ENCODE data around the gene PFKM.
A peak's percentile ranks its signal among the peaks of the same experiment; 100 is the strongest.

The PFKM gene

DNA sequence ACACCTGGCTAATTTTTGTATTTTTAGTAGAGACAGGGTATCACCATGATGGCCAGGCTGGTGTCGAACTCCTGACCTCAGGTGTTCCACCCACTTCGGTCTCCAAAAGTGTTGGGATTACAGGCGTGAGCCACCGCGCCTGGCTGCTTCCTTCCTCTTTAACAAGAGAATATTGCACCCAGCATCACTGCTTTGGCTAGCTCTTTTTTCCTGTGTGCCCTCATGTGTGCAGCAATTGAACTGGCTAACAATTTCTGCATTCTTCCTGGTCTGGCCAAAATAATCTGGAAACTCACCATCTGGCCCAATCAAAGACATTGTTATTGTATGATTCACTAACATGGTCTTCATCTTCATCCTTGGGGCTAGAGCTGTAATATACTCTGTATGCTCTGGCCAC lies 40.9 kb downstream of the PFKM start:
- no peak for DNase-seq

DNA sequence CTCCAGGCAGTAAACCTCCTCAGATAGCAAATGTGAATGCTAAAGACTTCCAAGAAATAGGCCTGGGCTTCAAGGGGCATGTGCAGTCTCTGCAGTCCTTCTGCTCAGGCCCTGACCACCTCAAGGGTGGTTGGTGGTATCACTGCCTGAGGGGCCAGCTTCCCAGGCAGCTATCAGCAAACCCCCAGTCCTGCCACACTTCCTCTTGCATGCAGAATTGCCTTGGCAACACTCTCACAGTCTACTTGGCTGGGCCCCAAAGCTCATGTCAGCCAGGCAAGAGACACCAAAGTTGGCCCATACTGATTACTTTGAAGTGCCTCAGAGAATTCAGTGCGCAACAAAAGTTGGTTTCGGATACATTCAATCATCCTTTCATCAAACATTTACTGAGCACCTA lies 41.6 kb downstream of the PFKM start:
- no peak for DNase-seq

GRCh38 chr12:48163150-48163747 lies 44.1 kb downstream of the PFKM start:
- DNase-seq = no peak

DNA sequence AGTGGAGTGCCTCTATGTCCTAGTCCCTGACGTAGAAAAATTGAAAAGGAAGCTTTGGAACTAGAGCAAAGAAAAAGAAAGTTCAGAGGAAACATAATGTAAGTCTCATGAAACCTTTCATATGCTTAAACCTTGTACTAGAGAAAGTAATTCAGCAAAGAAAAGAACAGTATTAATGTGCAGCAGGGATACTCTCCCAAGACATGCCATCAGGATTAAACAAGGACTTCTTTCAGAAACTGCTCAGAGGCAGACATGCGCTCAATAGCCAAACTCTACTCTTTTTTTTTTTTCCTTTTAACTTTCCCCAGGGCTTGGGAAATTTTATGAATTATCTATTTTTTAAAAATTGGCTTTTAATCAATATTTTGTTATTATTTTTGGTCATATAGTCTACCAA lies 45.3 kb downstream of the PFKM start:
- DNase-seq = no peak

GRCh38 chr12:48165089-48165981 lies 46.2 kb downstream of the PFKM start:
- peak; percentile 32 for DNase-seq

DNA sequence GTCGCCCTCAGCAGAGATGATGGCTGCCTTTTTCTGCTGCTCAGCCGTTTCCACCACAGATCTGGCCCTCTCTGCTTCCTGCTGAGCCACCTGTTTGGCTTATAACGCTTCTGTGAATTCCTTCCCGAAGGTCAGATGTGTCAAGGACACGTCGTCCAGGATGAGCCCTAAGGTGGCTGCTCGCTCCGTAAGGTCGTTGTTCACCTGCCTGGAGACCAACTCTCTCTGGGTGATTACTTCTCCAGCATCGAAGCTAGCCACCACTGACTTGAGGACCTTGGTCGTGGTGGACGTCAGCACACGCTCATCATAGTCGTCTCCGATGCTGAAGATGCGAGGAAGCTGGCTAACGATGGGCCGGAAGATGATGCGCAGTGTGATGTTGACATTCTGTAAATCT lies 49.8 kb downstream of the PFKM start:
- DNase-seq = no peak

- DNase-seq = no peak
Observed at GRCh38 chr12:48175613-48176416, 56.7 kb downstream of the PFKM start.

DNA sequence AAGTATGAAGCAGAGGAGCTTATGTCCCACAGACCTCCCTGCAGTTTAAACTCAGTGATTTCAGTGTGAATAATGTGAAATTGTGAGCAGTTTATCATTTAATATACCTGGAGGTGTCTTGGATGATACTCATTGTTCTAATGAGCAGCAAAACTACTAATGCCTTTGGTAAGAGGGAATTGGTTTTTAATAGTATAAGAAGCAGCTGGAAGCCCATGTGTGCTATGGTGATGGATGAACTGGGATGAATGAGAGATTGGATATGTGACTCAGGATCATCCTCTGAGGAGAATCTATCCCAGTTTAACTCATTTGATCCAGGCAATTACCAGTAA lies 57.2 kb downstream of the PFKM start:
- DNase-seq = no peak

GRCh38 chr12:48177982-48178381 lies 58.8 kb downstream of the PFKM start:
- DNase-seq = no peak

GRCh38 chr12:48179466-48179865 lies 60.3 kb downstream of the PFKM start:
- DNase-seq = no peak

GRCh38 chr12:48180424-48180823 lies 61.3 kb downstream of the PFKM start:
- DNase-seq = no peak

DNA sequence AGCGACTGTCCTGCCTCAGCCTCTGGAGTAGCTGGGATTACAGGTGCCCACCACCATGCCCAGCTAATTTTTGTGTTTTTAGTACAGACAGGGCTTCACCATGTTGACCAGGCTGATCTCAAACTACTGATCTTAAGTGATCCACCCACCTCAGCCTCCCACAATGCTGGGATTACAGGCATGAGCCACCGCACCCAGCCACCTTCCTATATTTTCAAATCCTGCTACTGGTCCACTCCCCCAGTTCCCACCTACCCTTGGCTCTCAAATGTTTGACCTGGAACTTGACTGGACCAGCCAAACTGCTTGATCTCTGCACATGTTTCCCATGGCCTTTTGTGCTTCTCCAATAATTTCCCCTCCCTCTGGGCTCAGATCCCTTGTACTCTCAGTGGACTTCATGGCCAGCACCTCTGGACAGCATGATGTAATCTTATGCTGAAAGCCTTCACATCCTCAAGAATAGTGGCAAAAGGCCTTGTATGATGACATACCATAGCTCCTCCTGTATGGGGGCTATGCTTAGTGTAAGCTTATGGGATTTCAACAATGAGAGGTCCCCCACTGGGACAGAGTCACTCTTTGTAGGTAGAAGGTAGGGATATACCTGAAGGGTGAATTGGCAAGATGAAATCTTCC lies 61.8 kb downstream of the PFKM start:
- DNase-seq = no peak

GRCh38 chr12:48182631-48183030 lies 63.5 kb downstream of the PFKM start:
- DNase-seq = no peak

DNA sequence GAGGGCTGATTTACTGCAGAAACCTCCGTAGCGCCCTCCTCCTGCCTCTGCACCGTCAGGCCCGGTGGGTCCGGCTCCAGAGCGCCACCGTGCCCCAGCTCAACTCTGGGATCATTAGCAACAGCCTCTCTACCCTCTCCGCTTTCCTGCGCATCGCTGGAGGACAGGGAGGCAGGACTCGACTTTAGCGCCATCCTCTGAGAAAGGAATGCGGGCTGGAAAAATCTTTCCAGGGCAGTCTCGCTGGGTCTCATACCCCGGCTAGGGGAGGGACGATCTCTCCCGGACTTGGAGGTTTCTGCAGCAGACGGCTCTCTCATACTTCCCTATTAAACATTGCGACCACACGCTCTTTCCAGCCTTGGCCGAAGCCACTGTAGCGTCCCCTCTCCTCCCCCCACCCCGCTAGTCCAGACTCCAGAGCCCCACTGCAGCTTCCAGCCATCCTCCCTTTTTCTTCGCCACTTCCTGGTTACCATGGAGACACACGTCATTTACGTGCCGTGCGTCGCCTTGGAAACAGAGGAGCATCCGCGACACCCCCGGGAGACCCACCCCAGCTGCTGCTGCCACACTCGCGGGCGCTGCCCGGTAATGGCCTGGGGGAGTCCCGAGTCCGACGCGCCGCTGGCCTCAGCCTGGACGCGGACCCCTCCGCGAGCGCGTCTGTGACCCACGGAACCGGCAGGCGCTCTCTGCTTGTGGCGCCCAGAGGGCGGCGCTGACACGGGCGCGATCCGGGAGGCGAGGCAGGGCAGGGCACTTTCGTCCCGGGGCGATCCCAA lies 64.1 kb downstream of the PFKM start, which contains the start of gene CCDC184:
TSS of gene CCDC184 (plus strand) at position 554 of the 785 bp plus-strand sequence. CDS start 479 bp downstream, outside the sequence.
- DNase-seq = peak; percentile 62

- DNase-seq = no peak
Observed at GRCh38 chr12:48183876-48184548, 64.8 kb downstream of the PFKM start.

GRCh38 chr12:48184549-48184922 lies 65.4 kb downstream of the PFKM start:
- no peak for DNase-seq

DNA sequence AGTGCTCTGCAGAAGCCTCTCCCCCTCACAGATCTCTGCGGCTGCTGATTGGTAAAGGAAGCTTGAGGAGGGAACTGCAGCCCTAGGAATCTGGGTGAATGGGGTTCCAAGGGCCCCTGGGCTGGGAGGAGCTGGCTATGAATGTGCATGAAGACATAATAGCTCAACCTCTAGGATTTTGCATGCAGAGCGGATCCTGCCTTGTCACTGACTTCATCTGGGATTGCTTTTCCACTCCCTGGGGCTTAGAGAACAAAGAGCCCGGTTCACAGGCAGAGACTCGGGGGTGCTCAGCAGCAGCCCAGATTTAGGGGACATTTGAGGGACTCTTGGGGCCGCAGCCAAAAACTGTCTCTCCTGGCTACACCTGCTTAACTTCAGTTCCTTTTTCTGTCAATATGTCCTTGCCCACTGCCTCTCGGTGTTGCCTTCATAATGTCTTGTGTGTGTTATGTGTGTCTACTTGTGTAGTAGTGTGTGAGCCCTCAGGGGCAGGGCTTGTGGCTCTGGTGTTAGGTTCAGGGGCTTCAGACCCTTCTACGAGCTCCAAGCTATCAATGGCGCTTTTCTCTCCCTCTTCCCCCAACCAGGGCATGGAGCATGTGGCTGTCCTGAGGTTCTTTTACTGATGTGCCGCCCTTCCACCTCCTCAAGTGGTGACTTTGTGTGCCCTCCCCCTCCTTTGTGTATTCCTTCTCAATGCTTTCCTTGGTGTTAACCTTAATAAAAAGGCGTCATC lies 66.2 kb downstream of the PFKM start:
- DNase-seq = no peak

GRCh38 chr12:48187916-48188695 lies 68.9 kb downstream of the PFKM start:
- no peak for DNase-seq

- peak; percentile 57 for DNase-seq
Observed at GRCh38 chr12:48189331-48190125, 70.4 kb downstream of the PFKM start.
